GM19025 (cell line): ENCODE data around the gene AURKAIP1.
"Not testable (repeated sequence)": the region's sequence is repeated elsewhere in the genome, so short reads cannot be mapped to it uniquely, and the experiment has no call there.

ENCODE experiments used
- ATAC-seq: cut with Tn5 transposase; IDR thresholded peaks from one replicate; pipeline ENCODE4 v1.9.1; 2021; ENCODE audit warnings: mild to moderate bottlenecking, low read depth, moderate library complexity; ENCODE audit not compliant: unreplicated experiment

AURKAIP1 gene

GRCh38 chr1:1374929-1375662, at the start of gene AURKAIP1:
Gene AURKAIP1, minus strand, starts transcription at chr1:1375207. Its CDS starts 451 bp downstream, at chr1:1374756.
- peak; percentile 83 for ATAC-seq

- ATAC-seq = no peak
These were observed 49.7 kb upstream of the AURKAIP1 start for GRCh38 chr1:1424707-1425106.

GRCh38 chr1:1423245-1423597, 48.2 kb upstream of the AURKAIP1 start:
- no peak for ATAC-seq

- no peak for ATAC-seq
These were observed 47.6 kb upstream of the AURKAIP1 start for GRCh38 chr1:1422465-1423244.

GRCh38 chr1:1421907-1422464, 47.0 kb upstream of the AURKAIP1 start:
- ATAC-seq = no peak

- no peak for ATAC-seq
These were observed 46.3 kb upstream of the AURKAIP1 start, which contains the start of gene ANKRD65 for GRCh38 chr1:1421147-1421906. Gene ANKRD65, minus strand, starts transcription at chr1:1421276. Its CDS starts 271 bp downstream, at chr1:1421005.

GRCh38 chr1:1420654-1421141, 45.7 kb upstream of the AURKAIP1 start:
- ATAC-seq = no peak

- no peak for ATAC-seq
These were observed 45.0 kb upstream of the AURKAIP1 start for GRCh38 chr1:1419813-1420653.

GRCh38 chr1:1419363-1419812, 44.4 kb upstream of the AURKAIP1 start:
- no peak for ATAC-seq

GRCh38 chr1:1418464-1419362, 43.7 kb upstream of the AURKAIP1 start:
- ATAC-seq = no peak

GRCh38 chr1:1417825-1418463, 42.9 kb upstream of the AURKAIP1 start:
- ATAC-seq = not testable (repeated sequence)

- ATAC-seq = not testable (repeated sequence)
These were observed 42.4 kb upstream of the AURKAIP1 start for GRCh38 chr1:1417396-1417795.

- no peak for ATAC-seq
These were observed 40.7 kb upstream of the AURKAIP1 start for GRCh38 chr1:1415751-1416150.

GRCh38 chr1:1412311-1412902, 37.4 kb upstream of the AURKAIP1 start:
- ATAC-seq = not testable (repeated sequence)

- no peak for ATAC-seq
These were observed 36.6 kb upstream of the AURKAIP1 start for GRCh38 chr1:1411626-1412025.

GRCh38 chr1:1410238-1410637, 35.2 kb upstream of the AURKAIP1 start:
- ATAC-seq = not testable (repeated sequence)

GRCh38 chr1:1407636-1408318, 32.8 kb upstream of the AURKAIP1 start:
- no peak for ATAC-seq
